GM23338 (cell line): ENCODE results near the gene SLC6A1. TPM values are rescaled to one million over a fixed set of nuclear protein-coding genes. Genes with fewer than 3 reads are reported as not detected.

Source experiments
- ATAC-seq: fragments of 200-7000 bp; cut with Tn5 transposase; 3 replicates; pipeline ENCODE4 v1.9.1; 2020
- DNase-seq: peaks from one replicate; pipeline ENCODE4 v3.0.0-alpha.2; 2015; ENCODE audit warnings: low spot score
- H2AFZ ChIP-seq: fragments of 200-600 bp; sonication (generic); 2 replicates; pipeline ENCODE4 v1.8.0; 2016; ENCODE audit warnings: antibody characterized with exemption, mild to moderate bottlenecking, moderate library complexity
- H3F3A ChIP-seq: fragments of 200-600 bp; sonication (generic); replicated peaks from 2 replicates; pipeline ENCODE4 v1.8.0; 2017; ENCODE audit warnings: antibody characterized with exemption, mixed run types, low read depth
- H3K27ac ChIP-seq: fragments of 200-600 bp; sonication (generic); 2 replicates; pipeline ENCODE4 v1.6.1; 2016; ENCODE audit warnings: low read depth
- H3K27me3 ChIP-seq: fragments of 200-600 bp; sonication (generic); 2 replicates; pipeline ENCODE4 v1.8.0; 2016; ENCODE audit warnings: mild to moderate bottlenecking, mixed run types, moderate library complexity; ENCODE audit not compliant: insufficient read depth
- H3K36me3 ChIP-seq: fragments of 200-600 bp; sonication (generic); 2 replicates; pipeline ENCODE4 v1.8.0; 2016; ENCODE audit warnings: mild to moderate bottlenecking; ENCODE audit not compliant: insufficient read depth
- H3K4me1 ChIP-seq: fragments of 200-600 bp; sonication (generic); 2 replicates; pipeline ENCODE4 v1.8.0; 2016; ENCODE audit warnings: mild to moderate bottlenecking, moderate library complexity; ENCODE audit not compliant: insufficient read depth
- H3K4me2 ChIP-seq: fragments of 200-600 bp; sonication (generic); 2 replicates; pipeline ENCODE4 v1.7.1; 2017; ENCODE audit warnings: mixed run types
- H3K4me3 ChIP-seq: fragments of 200-600 bp; sonication (generic); 2 replicates; pipeline ENCODE4 v1.6.1; 2016; ENCODE audit warnings: mixed run types
- H3K79me2 ChIP-seq: fragments of 200-600 bp; sonication (generic); replicated peaks from 2 replicates; pipeline ENCODE4 v1.8.0; 2017; ENCODE audit warnings: mild to moderate bottlenecking; ENCODE audit not compliant: insufficient read depth
- H3K9me2 ChIP-seq: fragments of 200-600 bp; sonication (generic); 2 replicates; pipeline ENCODE4 v1.8.0; 2017; ENCODE audit not compliant: insufficient read depth
- H4K20me1 ChIP-seq: fragments of 200-600 bp; sonication (generic); replicated peaks from 2 replicates; pipeline ENCODE4 v1.8.0; 2017; ENCODE audit warnings: mild to moderate bottlenecking; ENCODE audit not compliant: insufficient read depth
- H3K27ac Mint-ChIP-seq: 2 replicates; pipeline ENCODE4 v1.8.0; 2020; ENCODE audit warnings: inconsistent platforms, mild to moderate bottlenecking, moderate library complexity, mixed read lengths
- H3K27me3 Mint-ChIP-seq: 3 replicates; pipeline ENCODE4 v1.8.0; 2022; ENCODE audit warnings: low read depth, mild to moderate bottlenecking, moderate library complexity, mixed read lengths, inconsistent platforms; ENCODE audit not compliant: insufficient read depth, poor library complexity
- H3K36me3 Mint-ChIP-seq: 3 replicates; pipeline ENCODE4 v1.8.0; 2021; ENCODE audit warnings: low read depth, mild to moderate bottlenecking, inconsistent platforms, moderate library complexity, mixed read lengths
- H3K4me1 Mint-ChIP-seq: 3 replicates; pipeline ENCODE4 v1.8.0; 2020; ENCODE audit warnings: mild to moderate bottlenecking, inconsistent platforms, mixed read lengths
- H3K4me3 Mint-ChIP-seq: 3 replicates; pipeline ENCODE4 v1.8.0; 2021; ENCODE audit warnings: moderate library complexity, mild to moderate bottlenecking, inconsistent platforms, mixed read lengths
- H3K9me3 Mint-ChIP-seq: 3 replicates; pipeline ENCODE4 v1.8.0; 2020; ENCODE audit warnings: moderate library complexity, mild to moderate bottlenecking, inconsistent platforms, mixed read lengths
- CREB1 ChIP-seq: fragments of 250-450 bp; sonication (Bioruptor Pico); IDR thresholded peaks from 2 replicates; pipeline ENCODE4 v1.5.0; 2020; ENCODE audit warnings: low read depth, mild to moderate bottlenecking, moderate library complexity
- CTCF ChIP-seq, 2 experiments: fragments of 200-600 bp in 1 of 2; sonication (generic) in 1 of 2; conservative IDR thresholded peaks; 2 replicates each; pipeline versions ENCODE4 v1.5.1 to v1.6.1; 2016 to 2017; ENCODE audit warnings: antibody characterized with exemption in 2 of 2, low read depth in 2 of 2, mild to moderate bottlenecking in 2 of 2, moderate library complexity in 1 of 2
- ETS1 ChIP-seq: IDR thresholded peaks from 2 replicates; pipeline ENCODE4 v1.6.1; 2016; ENCODE audit warnings: antibody characterized with exemption
- EZH2 ChIP-seq: fragments of 200-600 bp; sonication (generic); IDR thresholded peaks from one replicate; pipeline ENCODE4 v1.8.0; 2017; ENCODE audit warnings: antibody characterized with exemption, mild to moderate bottlenecking, low read depth; ENCODE audit not compliant: unreplicated experiment
- EZH2phosphoT487 ChIP-seq: fragments of 200-600 bp; sonication (generic); IDR thresholded peaks from one replicate; pipeline ENCODE4 v1.8.1; 2018; ENCODE audit warnings: antibody characterized with exemption; ENCODE audit not compliant: unreplicated experiment
- JUNB ChIP-seq: IDR thresholded peaks from one replicate; pipeline ENCODE4 v1.6.1; 2016; ENCODE audit warnings: antibody characterized with exemption; ENCODE audit not compliant: unreplicated experiment
- NANOG ChIP-seq: IDR thresholded peaks from 2 replicates; pipeline ENCODE4 v1.6.1; 2016; ENCODE audit warnings: antibody characterized with exemption, borderline replicate concordance
- POLR2AphosphoS5 ChIP-seq: IDR thresholded peaks from 2 replicates; pipeline ENCODE4 v1.6.1; 2016; ENCODE audit warnings: antibody characterized with exemption, low read depth
- REST ChIP-seq: IDR thresholded peaks from one replicate; pipeline ENCODE4 v1.6.1; 2018; ENCODE audit warnings: antibody characterized with exemption; ENCODE audit not compliant: unreplicated experiment
- STAT1 ChIP-seq: IDR thresholded peaks from one replicate; pipeline ENCODE4 v1.6.1; 2016; ENCODE audit warnings: antibody characterized with exemption; ENCODE audit not compliant: unreplicated experiment
- ZNF114 ChIP-seq: fragments of 250-450 bp; sonication (Bioruptor Pico); IDR thresholded peaks from 2 replicates; pipeline ENCODE4 v1.5.0; 2020; ENCODE audit warnings: mild to moderate bottlenecking, moderate library complexity
- ZNF331 ChIP-seq: fragments of 250-450 bp; sonication (Bioruptor Pico); IDR thresholded peaks from 2 replicates; pipeline ENCODE4 v1.5.0; 2020; ENCODE audit warnings: low read depth, mild to moderate bottlenecking, moderate library complexity
- ZNF462 ChIP-seq: fragments of 250-450 bp; sonication (Bioruptor Pico); IDR thresholded peaks from 2 replicates; pipeline ENCODE4 v1.5.0; 2020; ENCODE audit warnings: mild to moderate bottlenecking, moderate library complexity
- polyA plus RNA-seq: library from polyadenylated mRNA; unstranded; fragments of >200 nt; fragmentation: Nextera tagmentation; extraction: Ambion mirVana; gene quantifications from 2 replicates; pipeline ENCODE4 v1.2.1, GENCODE V29; 2016
- total RNA-seq: library from RNA; depleted of rRNA; stranded (reverse); fragments of >200 nt; shearing (Covaris generic); gene quantifications from 2 replicates; pipeline ENCODE4 v1.2.3, GENCODE V29; 2014

SLC6A1 gene
- total and polyA plus RNA-seq, 2 experiments from 2014 or later: 0.16 to 0.28 TPM

- Mint-ChIP-seq H3K4me1 (peaks cover 3% of the 10 kb centered on the region; the same call in 2 of the 3 replicates), H3K4me3 (no peak overlapping the region), H3K27ac (no peak overlapping the region), H3K27me3 (peaks cover 2% of the 10 kb centered on the region), H3K36me3 (no peaks in the 10 kb centered on the region; the same call in 2 of the 3 replicates), H3K9me3 (peaks cover 51% of the 10 kb centered on the region)
- TF ChIP-seq EZH2phosphoT487 (no peak), ETS1 (no peak), ZNF114 (no peak), ZNF331 (CRISPR knock-in tag) (no peak), JUNB (no peak), NANOG (no peak), ZNF462 (CRISPR knock-in tag) (no peak), CTCF (conservative IDR thresholded peaks at IDR 0.05; ENCODE audit: low read depth in 2 of 2) (no peak), EZH2 (no peak), CREB1 (CRISPR knock-in tag) (no peak), POLR2AphosphoS5 (no peak), REST (no peak), STAT1 (no peak)
- Histone ChIP-seq H3F3A (no peaks in the 10 kb centered on the region), H3K79me2 (no peaks in the 10 kb centered on the region), H3K27me3 (no peaks in the 10 kb centered on the region), H4K20me1 (no peaks in the 10 kb centered on the region), H3K4me2 (no peak overlapping the region), H2AFZ (no peak overlapping the region), H3K36me3 (no peaks in the 10 kb centered on the region), H3K27ac (no peak overlapping the region), H3K4me3 (no peak overlapping the region), H3K9me2 (no peaks in the 10 kb centered on the region), H3K4me1 (no peaks in the 10 kb centered on the region)
- ATAC-seq (no peak), DNase-seq (no peak)
These were observed 80.1 kb downstream of the SLC6A1 start for GRCh38 chr3:11072631-11073030.
